Endothelial cell of umbilical vein (primary cell): ENCODE measurements around the gene CLSTN1. TPM values are rescaled to one million over a fixed set of nuclear protein-coding genes. Genes with fewer than 3 reads are reported as not detected.

Source experiments
- BruUV-seq: library from RNA; stranded (reverse); fragments of 400-500 nt; replicated peaks from 2 replicates; lab custom pipeline; 2021; lab: Mats Ljungman, UMichigan
- CTCF ChIA-PET: fragments of 300-600, 350-600 bp; sonication (Branson Sonifier 250); formaldehyde crosslinking; loops from one replicate; lab custom pipeline; 2021; ENCODE audit warnings: antibody characterized with exemption, inconsistent platforms; lab: Charles Lee
- POLR2A ChIA-PET: fragments of 300-600, 350-600 bp; sonication (Branson Sonifier 250); formaldehyde crosslinking; loops from one replicate; lab custom pipeline; 2021; ENCODE audit warnings: antibody characterized with exemption, inconsistent platforms; lab: Charles Lee
- DNase-seq: peaks from one replicate; pipeline ENCODE4 v3.0.0-alpha.2; 2011; ENCODE audit warnings: low read depth, low spot score
- FAIRE-seq: peaks from 2 replicates; lab custom pipeline; 2011; peaks lifted over from hg19 to GRCh38; lab: Jason Lieb, UNC
- H2AFZ ChIP-seq: 2 replicates; pipeline ENCODE4 v1.6.0; 2012; ENCODE audit warnings: low read depth, low read length, control low read depth, inconsistent platforms
- H3K27ac ChIP-seq: 2 replicates; pipeline ENCODE4 v1.5.1; 2011; ENCODE audit warnings: low read depth, mild to moderate bottlenecking, control low read depth, low read length, moderate library complexity; ENCODE audit not compliant: insufficient read depth
- H3K27me3 ChIP-seq, 2 experiments: 2 replicates each; pipeline versions ENCODE4 v1.6.0 to v1.6.1; 2011; ENCODE audit warnings: low read length in 2 of 2, mixed read lengths in 1 of 2; ENCODE audit not compliant: control insufficient read depth in 2 of 2, insufficient read depth in 2 of 2
- H3K36me3 ChIP-seq, 2 experiments: 2 replicates in 1 of 2; 3 replicates in 1 of 2; pipeline ENCODE4 v1.5.1; 2011; ENCODE audit warnings: low read length in 2 of 2, mild to moderate bottlenecking in 1 of 2, moderate library complexity in 1 of 2; ENCODE audit not compliant: control insufficient read depth in 2 of 2, insufficient read depth in 2 of 2; ENCODE audit errors: extremely low read depth in 1 of 2
- H3K4me1 ChIP-seq: 3 replicates; pipeline ENCODE4 v1.5.1; 2011; ENCODE audit warnings: mild to moderate bottlenecking, low read length; ENCODE audit not compliant: control insufficient read depth, insufficient read depth; ENCODE audit errors: extremely low read depth
- H3K4me2 ChIP-seq: 2 replicates; pipeline ENCODE4 v1.6.1; 2011; ENCODE audit warnings: low read length, control low read depth, mixed read lengths; ENCODE audit not compliant: insufficient read depth
- H3K4me3 ChIP-seq, 3 experiments: fragments of 200-600 bp in 1 of 3; sonication (generic), shearing (Covaris generic) in 1 of 3; replicated peaks in 1 of 3; 2 replicates each; pipeline ENCODE4 v1.5.1; 2011 to 2016; ENCODE audit warnings: control low read depth in 3 of 3, low read length in 3 of 3, mild to moderate bottlenecking in 2 of 3, inconsistent platforms in 1 of 3, low read depth in 1 of 3, moderate library complexity in 1 of 3; ENCODE audit not compliant: insufficient read depth in 1 of 3
- H3K79me2 ChIP-seq: 2 replicates; pipeline ENCODE4 v1.6.0; 2012; ENCODE audit warnings: low read length, inconsistent platforms; ENCODE audit not compliant: control insufficient read depth, insufficient read depth
- H3K9ac ChIP-seq: replicated peaks from 2 replicates; pipeline ENCODE3; 2011; ENCODE audit warnings: low read length, control low read depth; ENCODE audit not compliant: insufficient read depth; ENCODE audit errors: extremely low read depth
- H3K9me1 ChIP-seq: replicated peaks from 3 replicates; pipeline ENCODE4 v1.6.0; 2011; ENCODE audit warnings: mild to moderate bottlenecking, low read length; ENCODE audit not compliant: control insufficient read depth, insufficient read depth; ENCODE audit errors: extremely low read depth
- H3K9me3 ChIP-seq: replicated peaks from 2 replicates; pipeline ENCODE4 v1.5.1; 2012; ENCODE audit warnings: low read length, inconsistent platforms; ENCODE audit not compliant: control insufficient read depth, insufficient read depth
- H4K20me1 ChIP-seq: replicated peaks from 2 replicates; pipeline ENCODE3; 2011; ENCODE audit warnings: mild to moderate bottlenecking, low read length; ENCODE audit not compliant: control insufficient read depth, insufficient read depth; ENCODE audit errors: extremely low read depth
- CTCF ChIP-seq, 2 donors: IDR thresholded peaks; 1 replicate in 1 of 2; 2 replicates in 1 of 2; pipeline ENCODE4 v1.5.1; 2011; ENCODE audit warnings: low read length in 2 of 2, mild to moderate bottlenecking in 2 of 2, moderate library complexity in 2 of 2, control low read depth in 1 of 2, inconsistent platforms in 1 of 2, low read depth in 1 of 2; ENCODE audit not compliant: insufficient read depth in 1 of 2; ENCODE audit errors: extremely low read depth in 1 of 2
- EZH2 ChIP-seq: IDR thresholded peaks from 2 replicates; pipeline ENCODE4 v1.6.1; 2012; ENCODE audit warnings: borderline replicate concordance, low read depth, mild to moderate bottlenecking, moderate library complexity, low read length, inconsistent platforms; ENCODE audit not compliant: severe bottlenecking
- FOS ChIP-seq: IDR thresholded peaks from 2 replicates; pipeline ENCODE4 v1.6.1; 2011; ENCODE audit warnings: mild to moderate bottlenecking, low read length, moderate library complexity, borderline replicate concordance; ENCODE audit not compliant: insufficient read depth
- GATA2 ChIP-seq: IDR thresholded peaks from 2 replicates; pipeline ENCODE4 v1.7.0; 2011; ENCODE audit warnings: low read depth, mild to moderate bottlenecking, moderate library complexity, mixed read lengths, low read length; ENCODE audit not compliant: insufficient read length, insufficient read depth
- JUN ChIP-seq: IDR thresholded peaks from 2 replicates; pipeline ENCODE4 v1.6.1; 2011; ENCODE audit warnings: borderline replicate concordance, low read depth; ENCODE audit not compliant: insufficient read length, insufficient read depth
- MAX ChIP-seq: IDR thresholded peaks from 2 replicates; pipeline ENCODE4 v1.6.1; 2011; ENCODE audit not compliant: insufficient read depth, insufficient read length
- MYC ChIP-seq: IDR thresholded peaks from one replicate; pipeline ENCODE4 v1.6.1; 2011; ENCODE audit warnings: mild to moderate bottlenecking, low read depth, low read length
- POLR2A ChIP-seq: IDR thresholded peaks from 2 replicates; pipeline ENCODE4 v1.6.1; 2012; ENCODE audit warnings: low read depth, mild to moderate bottlenecking, control low read depth, low read length
- POLR2AphosphoS5 ChIP-seq: IDR thresholded peaks from 2 replicates; pipeline ENCODE4 v1.6.1; 2012; ENCODE audit warnings: low read depth, mild to moderate bottlenecking, control low read depth, low read length, moderate library complexity; ENCODE audit not compliant: insufficient read depth
- dilution Hi-C: fragments of 300-500 bp; cut with MboI; formaldehyde crosslinking; loops from one replicate; pipeline ENCODE4 v1.15.0; 2019; ENCODE audit warnings: low sequenced_read_pairs; ENCODE audit not compliant: extremely low pct_ligation_motif_present
- intact Hi-C: fragments of 100-400 bp; cut with micrococcal nuclease; formaldehyde crosslinking; loops from one replicate; pipeline ENCODE4 v1.10.0; 2022
- polyA plus RNA-seq, 4 experiments: library from polyadenylated mRNA; depleted of rRNA in 3 of 4; stranded (reverse) in 3 of 4; unstranded in 1 of 4; fragments of >200 nt; gene quantifications; 2 replicates each; pipeline versions ENCODE4 v1.2.1 to v1.2.3, GENCODE V29; 2011 to 2012; ENCODE audit warnings: missing spikeins in 1 of 4
- total RNA-seq: library from RNA; stranded (reverse); gene quantifications from 2 replicates; pipeline ENCODE4 v1.2.3, GENCODE V29; 2021

Gene CLSTN1
- total and polyA plus RNA-seq, 2 donors (not counting 3 experiments of a cell fraction or from before 2014, with no cell fraction given) = 49.1 to 130 TPM

- Histone ChIP-seq H4K20me1 (peaks cover 1% of the 10 kb centered on the region), H2AFZ (no peak overlapping the region), H3K27ac (no peak overlapping the region), H3K79me2 (peaks cover 56% of the 10 kb centered on the region), H3K9me3 (no peaks in the 10 kb centered on the region), H3K4me3 (no peak overlapping the region), H3K36me3 (no peaks in the 10 kb centered on the region), H3K4me2 (no peak overlapping the region), H3K27me3 (no peaks in the 10 kb centered on the region), H3K9ac (no peak overlapping the region), H3K9me1 (no peaks in the 10 kb centered on the region), H3K4me1 (no peaks in the 10 kb centered on the region)
- BruUV-seq = no TSS peak
- intact Hi-C loops (no loop called here), dilution Hi-C loops (no loop called here)
- DNase-seq (no peak), FAIRE-seq (no peak)
- POLR2A ChIA-PET = no interaction called here
- CTCF ChIA-PET = interaction anchor here (0.9 kb wide), 1 partner anchor 87 kb away, joined by 3 read pairs; no protein-coding TSS in a partner anchor
- TF ChIP-seq MAX (no peak), CTCF (IDR thresholded peaks at IDR 0.05; ENCODE audit: extremely low read depth in 1 of 2, insufficient read depth in 1 of 2, low read depth in 1 of 2, low read length in 2 of 2) (no peak), MYC (no peak), EZH2 (no peak), POLR2AphosphoS5 (no peak), GATA2 (no peak), POLR2A (no peak), JUN (no peak), FOS (no peak)
These were observed 15.3 kb downstream of the CLSTN1 start for GRCh38 chr1:9808459-9808858.
